Esophagus squamous epithelium (tissue), 4 donors: ENCODE results near the gene CA11.

Source experiments
- POLR2A ChIP-seq, 4 donors: fragments of 450-650 bp; IDR thresholded peaks; one replicate each; pipeline ENCODE4 v1.6.1; 2017; ENCODE audit warnings: antibody characterized with exemption in 4 of 4, mild to moderate bottlenecking in 4 of 4, moderate library complexity in 3 of 4
- TF ChIP-seq, protein P1 (sequence below), 6 experiments: fragments of 450-650 bp in 4 of 6; fragments of 200-600 bp in 2 of 6; sonication (generic) in 2 of 6; IDR thresholded peaks; one replicate each; pipeline ENCODE4 v1.5.1; 2016 to 2019; ENCODE audit warnings: antibody characterized with exemption in 6 of 6, mild to moderate bottlenecking in 4 of 6, moderate library complexity in 4 of 6

- TF ChIP-seq, protein P1, sequence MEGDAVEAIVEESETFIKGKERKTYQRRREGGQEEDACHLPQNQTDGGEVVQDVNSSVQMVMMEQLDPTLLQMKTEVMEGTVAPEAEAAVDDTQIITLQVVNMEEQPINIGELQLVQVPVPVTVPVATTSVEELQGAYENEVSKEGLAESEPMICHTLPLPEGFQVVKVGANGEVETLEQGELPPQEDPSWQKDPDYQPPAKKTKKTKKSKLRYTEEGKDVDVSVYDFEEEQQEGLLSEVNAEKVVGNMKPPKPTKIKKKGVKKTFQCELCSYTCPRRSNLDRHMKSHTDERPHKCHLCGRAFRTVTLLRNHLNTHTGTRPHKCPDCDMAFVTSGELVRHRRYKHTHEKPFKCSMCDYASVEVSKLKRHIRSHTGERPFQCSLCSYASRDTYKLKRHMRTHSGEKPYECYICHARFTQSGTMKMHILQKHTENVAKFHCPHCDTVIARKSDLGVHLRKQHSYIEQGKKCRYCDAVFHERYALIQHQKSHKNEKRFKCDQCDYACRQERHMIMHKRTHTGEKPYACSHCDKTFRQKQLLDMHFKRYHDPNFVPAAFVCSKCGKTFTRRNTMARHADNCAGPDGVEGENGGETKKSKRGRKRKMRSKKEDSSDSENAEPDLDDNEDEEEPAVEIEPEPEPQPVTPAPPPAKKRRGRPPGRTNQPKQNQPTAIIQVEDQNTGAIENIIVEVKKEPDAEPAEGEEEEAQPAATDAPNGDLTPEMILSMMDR (IDR thresholded peaks at IDR 0.05): no peak
- no peak for TF ChIP-seq POLR2A (IDR thresholded peaks at IDR 0.05)
Measured at GRCh38 chr19:48598996-48599700, 46.8 kb downstream of the CA11 start.
